Measurements from ENCODE around the gene SLC27A4. TPM values are rescaled to one million over a fixed set of nuclear protein-coding genes. Genes with fewer than 3 reads are reported as not detected.
"Not testable (repeated sequence)": the region's sequence is repeated elsewhere in the genome, so short reads cannot be mapped to it uniquely, and the experiment has no call there.

SLC27A4 gene
- total RNA-seq, 1 experiment from 2014 or later, result 37.5 TPM

GRCh38 chr9:128324401-128324800 lies 15.9 kb upstream of the SLC27A4 start:
- DNase-seq (ENCODE audit: low read depth), result no peak

- no peak for DNase-seq (ENCODE audit: low read depth)
Measured at GRCh38 chr9:128325629-128326028, 14.7 kb upstream of the SLC27A4 start.

GRCh38 chr9:128333451-128333869 lies 6.9 kb upstream of the SLC27A4 start:
- no peak for DNase-seq (ENCODE audit: low read depth)

GRCh38 chr9:128335161-128335560 lies 5.2 kb upstream of the SLC27A4 start:
- no peak for DNase-seq (ENCODE audit: low read depth)

GRCh38 chr9:128335914-128336313 lies 4.4 kb upstream of the SLC27A4 start:
- no peak for DNase-seq (ENCODE audit: low read depth)

- DNase-seq (ENCODE audit: low read depth), result no peak
Measured at GRCh38 chr9:128337936-128338335, 2.4 kb upstream of the SLC27A4 start.

DNA sequence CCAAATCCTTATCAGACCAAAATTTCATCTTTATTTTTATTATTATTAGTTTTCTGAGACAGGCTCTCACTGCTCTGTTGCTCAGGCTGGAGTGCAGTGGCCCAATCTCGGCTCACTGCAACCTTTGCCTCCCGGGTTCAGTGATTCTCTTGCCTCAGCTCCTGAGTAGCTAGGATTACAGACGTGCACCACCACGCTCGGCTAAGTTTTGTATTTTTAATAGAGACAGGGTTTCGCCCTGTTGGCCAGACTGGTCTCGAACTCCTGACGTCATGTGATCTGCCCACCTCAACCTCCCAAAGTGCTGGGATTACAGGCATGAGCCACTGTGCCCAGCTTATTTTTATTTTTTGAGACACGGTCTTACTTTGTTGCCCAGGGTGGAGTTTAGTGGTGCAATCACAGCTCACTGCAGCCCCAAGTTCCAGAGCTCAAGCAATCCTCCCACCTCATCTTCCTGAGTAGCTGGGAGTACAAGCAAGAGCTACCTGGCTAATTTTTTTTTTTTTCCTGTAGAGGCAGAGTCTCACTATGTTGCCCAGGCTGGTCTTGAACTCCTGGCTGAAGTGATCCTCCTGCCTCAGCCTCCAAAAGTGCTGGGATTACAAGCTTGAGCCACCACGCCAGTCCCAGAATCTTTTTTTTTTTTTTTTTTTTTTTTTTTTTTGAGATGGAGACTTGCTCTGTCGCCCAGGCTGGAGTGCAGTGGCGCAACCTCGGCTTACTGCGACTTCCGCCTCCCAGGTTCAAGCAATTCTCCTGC lies 1.3 kb upstream of the SLC27A4 start:
- not testable (repeated sequence) for DNase-seq (ENCODE audit: low read depth)

DNA sequence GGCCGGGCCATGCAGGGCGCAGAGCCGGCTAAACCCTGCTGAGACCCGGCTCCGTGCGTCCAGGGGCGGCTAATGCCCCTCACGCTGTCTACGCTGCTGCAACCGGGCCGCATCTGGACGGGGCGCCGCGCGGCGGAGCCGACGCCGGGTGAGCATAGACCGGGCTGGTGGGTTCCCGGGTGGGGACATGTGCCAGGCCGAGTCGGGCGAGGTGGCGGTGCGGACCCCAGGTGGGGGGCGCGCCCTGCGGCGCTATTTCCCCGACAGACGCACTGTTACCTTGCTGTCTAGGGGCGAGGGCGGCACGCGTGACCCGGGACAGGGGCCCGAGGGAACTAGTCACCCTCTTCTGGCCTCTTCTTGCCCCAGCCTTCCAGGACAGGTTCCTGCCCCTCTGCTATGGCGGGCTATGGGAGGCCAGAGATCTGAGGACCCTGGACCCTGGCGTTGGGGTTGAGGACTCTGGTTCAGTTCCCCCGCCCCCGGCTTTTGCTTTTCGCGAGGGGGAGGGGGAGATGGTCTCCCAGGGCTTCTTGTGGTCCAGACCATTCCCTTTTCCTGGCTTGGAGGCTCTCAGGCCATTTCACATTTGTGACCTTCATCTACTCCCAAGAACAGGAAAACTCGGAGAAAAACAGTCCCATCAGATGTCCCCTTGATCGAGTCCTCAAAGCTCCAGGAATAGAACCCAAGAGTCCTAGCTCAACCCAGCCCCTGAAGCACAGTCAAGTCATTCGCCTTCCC lies 536 bp downstream of the SLC27A4 start:
- no peak for DNase-seq (ENCODE audit: low read depth)

- DNase-seq (ENCODE audit: low read depth), result peak; percentile 69
Measured at GRCh38 chr9:128341435-128341849, 1.1 kb downstream of the SLC27A4 start.

- no peak for DNase-seq (ENCODE audit: low read depth)
Measured at GRCh38 chr9:128342971-128343680, 2.8 kb downstream of the SLC27A4 start.

DNA sequence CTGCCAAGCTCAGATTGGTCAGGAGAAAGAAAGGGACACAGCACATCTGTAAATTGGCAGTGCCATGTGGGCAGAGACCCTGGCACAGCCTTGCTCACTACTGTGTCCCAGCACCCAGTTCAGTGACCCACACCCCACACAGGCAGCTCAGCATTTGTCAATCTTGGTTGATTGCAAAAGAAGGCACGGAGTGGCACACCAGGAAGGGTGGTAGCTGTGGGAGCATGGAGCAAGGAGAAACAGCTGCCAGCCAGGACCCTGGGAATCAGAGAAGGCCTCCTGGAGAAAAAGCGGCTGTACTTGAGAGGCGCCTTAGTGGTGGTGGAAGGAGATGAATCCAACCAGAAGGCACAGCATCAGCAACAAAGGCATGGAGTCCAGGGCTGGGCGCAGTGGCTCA lies 3.5 kb downstream of the SLC27A4 start:
- DNase-seq (ENCODE audit: low read depth), result no peak

GRCh38 chr9:128344931-128345605 lies 4.7 kb downstream of the SLC27A4 start:
- no peak for DNase-seq (ENCODE audit: low read depth)

- no peak for DNase-seq (ENCODE audit: low read depth)
Measured at GRCh38 chr9:128349125-128349524, 8.8 kb downstream of the SLC27A4 start.

DNA sequence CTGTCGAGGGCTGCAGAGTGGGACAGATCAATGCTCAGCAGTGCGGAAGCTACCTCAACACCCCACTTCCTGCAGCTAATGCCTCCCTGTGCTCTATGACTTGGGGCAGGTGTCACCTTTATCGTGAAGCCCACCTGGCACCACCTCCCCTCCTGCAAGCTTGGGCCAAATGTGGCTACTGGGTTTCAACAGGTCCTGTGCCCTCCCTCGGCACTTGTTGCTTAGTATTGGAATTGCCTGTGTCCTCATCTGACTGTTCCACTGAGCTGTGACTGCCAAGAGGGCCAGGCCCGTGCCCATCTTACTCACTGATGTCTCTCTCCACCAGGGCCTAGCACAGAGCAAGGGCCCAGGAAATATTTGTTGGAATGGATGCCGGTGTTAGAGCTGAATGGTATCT lies 9.4 kb downstream of the SLC27A4 start:
- DNase-seq (ENCODE audit: low read depth), result no peak

- DNase-seq (ENCODE audit: low read depth), result no peak
Measured at GRCh38 chr9:128355451-128355850, 15.1 kb downstream of the SLC27A4 start.

- no peak for DNase-seq (ENCODE audit: low read depth)
Measured at GRCh38 chr9:128358090-128358489, 17.8 kb downstream of the SLC27A4 start.

- DNase-seq (ENCODE audit: low read depth), result no peak
Measured at GRCh38 chr9:128358861-128359260, 18.5 kb downstream of the SLC27A4 start.

DNA sequence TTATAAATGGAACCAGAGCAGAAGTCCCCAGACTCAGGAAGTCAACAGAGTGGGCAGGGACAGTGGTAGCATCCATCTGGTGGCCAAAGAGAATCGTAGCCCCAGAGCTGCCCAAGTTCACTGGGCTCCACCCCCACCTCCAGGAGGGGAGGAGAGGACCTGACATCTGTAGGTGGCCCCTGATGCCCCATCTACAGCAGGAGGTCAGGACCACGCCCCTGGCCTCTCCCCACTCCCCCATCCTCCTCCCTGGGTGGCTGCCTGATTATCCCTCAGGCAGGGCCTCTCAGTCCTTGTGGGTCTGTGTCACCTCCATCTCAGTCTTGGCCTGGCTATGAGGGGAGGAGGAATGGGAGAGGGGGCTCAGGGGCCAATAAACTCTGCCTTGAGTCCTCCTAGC lies 20.5 kb downstream of the SLC27A4 start:
- DNase-seq (ENCODE audit: low read depth), result no peak

GRCh38 chr9:128361296-128361985 lies 21.1 kb downstream of the SLC27A4 start:
- peak; percentile 78 for DNase-seq (ENCODE audit: low read depth)

- peak; percentile 90 for DNase-seq (ENCODE audit: low read depth)
Measured at GRCh38 chr9:128361986-128362646, 21.8 kb downstream of the SLC27A4 start.

DNA sequence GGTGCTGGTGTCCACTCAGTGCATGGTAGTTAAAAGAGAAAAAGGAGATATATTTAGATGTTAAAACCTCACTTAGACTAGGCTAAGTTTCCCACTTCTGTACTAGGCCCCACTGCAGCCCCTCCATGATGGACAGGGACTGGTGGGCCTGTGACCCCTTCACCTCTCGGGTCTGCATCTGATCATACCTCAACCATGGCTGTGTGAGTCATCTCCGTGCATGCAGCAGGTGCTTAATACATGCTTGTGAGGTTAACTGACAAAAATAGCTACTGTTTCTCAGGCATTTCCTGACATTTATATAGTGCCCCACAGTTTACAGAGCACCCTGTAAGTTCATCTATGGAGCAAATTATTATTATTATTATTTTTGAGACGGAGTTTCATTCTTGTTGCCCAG lies 22.4 kb downstream of the SLC27A4 start:
- DNase-seq (ENCODE audit: low read depth), result peak; percentile 48
